ENCODE results near the gene TTC34. TPM values are rescaled to one million over a fixed set of nuclear protein-coding genes. Genes with fewer than 3 reads are reported as not detected.

Gene TTC34
- total and polyA plus RNA-seq, 2 of the 13 experiments (the other 11 are each of a cell fraction or from before 2014, with no cell fraction given) = 0.07 to 0.11 TPM

DNA sequence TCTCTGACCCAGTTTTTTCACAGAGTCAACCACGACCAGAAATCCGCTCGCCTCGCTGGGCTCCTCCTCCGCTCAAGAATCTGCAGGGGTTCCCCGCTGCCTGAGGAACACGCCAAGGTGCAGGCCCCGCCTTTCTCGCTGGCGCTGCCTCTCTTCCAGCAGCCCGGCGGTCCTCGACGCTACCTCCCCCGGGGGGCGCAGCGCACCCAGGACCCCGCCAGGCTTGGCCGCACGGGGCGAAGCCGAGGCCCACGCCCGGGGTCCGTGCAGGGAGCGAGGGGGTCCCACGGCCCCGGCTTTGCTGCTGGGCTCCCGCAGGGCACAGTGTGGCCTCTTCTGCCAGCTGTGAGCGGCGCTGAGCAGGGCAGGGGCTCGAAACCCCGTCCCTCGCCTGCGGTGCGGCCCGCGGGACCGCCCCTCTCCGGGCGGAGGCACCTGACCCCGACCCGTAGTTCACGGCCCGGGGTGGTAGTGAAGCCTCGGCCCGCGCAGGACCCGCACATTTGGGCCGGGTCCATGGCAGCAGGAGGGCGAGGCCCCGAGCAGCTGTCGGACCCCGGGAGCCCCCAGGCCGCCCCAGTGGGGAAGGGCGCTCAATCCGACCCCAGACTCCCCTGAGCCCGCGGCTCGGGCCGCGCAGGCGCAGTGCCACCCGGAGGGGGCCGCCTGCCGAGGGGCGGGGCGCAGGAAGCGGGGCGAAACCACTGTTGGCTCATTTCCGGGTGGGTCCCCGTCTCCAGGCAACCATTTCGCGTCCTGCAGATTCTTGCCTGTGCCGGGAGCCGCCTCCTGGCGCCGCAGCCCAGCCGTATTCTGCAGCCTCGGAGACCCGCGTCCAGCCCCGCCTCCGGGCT is 158.7 kb downstream of the TTC34 start (continued):
- TF ChIP-seq, protein P1, sequence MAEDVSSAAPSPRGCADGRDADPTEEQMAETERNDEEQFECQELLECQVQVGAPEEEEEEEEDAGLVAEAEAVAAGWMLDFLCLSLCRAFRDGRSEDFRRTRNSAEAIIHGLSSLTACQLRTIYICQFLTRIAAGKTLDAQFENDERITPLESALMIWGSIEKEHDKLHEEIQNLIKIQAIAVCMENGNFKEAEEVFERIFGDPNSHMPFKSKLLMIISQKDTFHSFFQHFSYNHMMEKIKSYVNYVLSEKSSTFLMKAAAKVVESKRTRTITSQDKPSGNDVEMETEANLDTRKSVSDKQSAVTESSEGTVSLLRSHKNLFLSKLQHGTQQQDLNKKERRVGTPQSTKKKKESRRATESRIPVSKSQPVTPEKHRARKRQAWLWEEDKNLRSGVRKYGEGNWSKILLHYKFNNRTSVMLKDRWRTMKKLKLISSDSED (CRISPR knock-in tag; IDR thresholded peaks at IDR 0.05) = no peak
- TF ChIP-seq ZNF142 (CRISPR knock-in tag; IDR thresholded peaks at IDR 0.05) (no peak), ZNF3 (CRISPR knock-in tag; IDR thresholded peaks at IDR 0.05) (no peak), SPEN (CRISPR knock-in tag; IDR thresholded peaks at IDR 0.05; ENCODE audit: low read depth) (peak; percentile 59), ZNF546 (CRISPR knock-in tag; conservative IDR thresholded peaks at IDR 0.05) (no peak), SIX4 (CRISPR knock-in tag; IDR thresholded peaks at IDR 0.05) (no peak), SRF (IDR thresholded peaks at IDR 0.05; ENCODE audit: low read depth, low read length) (no peak), FOXO1 (CRISPR knock-in tag; IDR thresholded peaks at IDR 0.05) (no peak), KAT8 (CRISPR knock-in tag; IDR thresholded peaks at IDR 0.05) (0 out of 2 replicates have a peak, but pooled peaks have one; percentile 42), ZNF703 (CRISPR knock-in tag; IDR thresholded peaks at IDR 0.05; ENCODE audit: borderline replicate concordance) (no peak), XRCC5 (optimal IDR thresholded peaks at IDR 0.05; ENCODE audit: low read length) (no peak), DNMT3B (CRISPR knock-in tag; conservative IDR thresholded peaks at IDR 0.05) (no peak), KLF11 (CRISPR knock-in tag; IDR thresholded peaks at IDR 0.05) (no peak), SMARCC2 (IDR thresholded peaks at IDR 0.05) (no peak), ZNF704 (CRISPR knock-in tag; IDR thresholded peaks at IDR 0.05; ENCODE audit: borderline replicate concordance) (no peak), ZMYM3 (CRISPR knock-in tag; IDR thresholded peaks at IDR 0.05) (no peak), NKX3-1 (CRISPR knock-in tag; IDR thresholded peaks at IDR 0.05) (no peak), ZNF790 (CRISPR knock-in tag; IDR thresholded peaks at IDR 0.05; ENCODE audit: borderline replicate concordance) (no peak), SRSF1 (optimal IDR thresholded peaks at IDR 0.05; ENCODE audit: low read depth, low read length) (peak; percentile 83)
- TF ChIP-seq, protein P2, sequence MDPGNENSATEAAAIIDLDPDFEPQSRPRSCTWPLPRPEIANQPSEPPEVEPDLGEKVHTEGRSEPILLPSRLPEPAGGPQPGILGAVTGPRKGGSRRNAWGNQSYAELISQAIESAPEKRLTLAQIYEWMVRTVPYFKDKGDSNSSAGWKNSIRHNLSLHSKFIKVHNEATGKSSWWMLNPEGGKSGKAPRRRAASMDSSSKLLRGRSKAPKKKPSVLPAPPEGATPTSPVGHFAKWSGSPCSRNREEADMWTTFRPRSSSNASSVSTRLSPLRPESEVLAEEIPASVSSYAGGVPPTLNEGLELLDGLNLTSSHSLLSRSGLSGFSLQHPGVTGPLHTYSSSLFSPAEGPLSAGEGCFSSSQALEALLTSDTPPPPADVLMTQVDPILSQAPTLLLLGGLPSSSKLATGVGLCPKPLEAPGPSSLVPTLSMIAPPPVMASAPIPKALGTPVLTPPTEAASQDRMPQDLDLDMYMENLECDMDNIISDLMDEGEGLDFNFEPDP (CRISPR knock-in tag; conservative IDR thresholded peaks at IDR 0.05) = 0 out of 2 replicates have a peak, but pooled peaks have one; percentile 53

Measured in HepG2 (cell line).